ENCODE data around the gene REM1.

GRCh38 chr20:31473331-31474096, 1.6 kb upstream of the REM1 start:
- TF ChIP-seq CTCF (IDR thresholded peaks at IDR 0.05; ENCODE audit: low read depth, low read length, poor library complexity, severe bottlenecking) (no peak), EZH2phosphoT487 (IDR thresholded peaks at IDR 0.05; ENCODE audit: borderline replicate concordance, low read length) (no peak)

Data from DOHH2 (cell line).